Stimulated activated CD4-positive, alpha-beta T cell treated with anti-CD3 and anti-CD28 coated beads, Interleukin-1b, Interleukin-23, amount 100 ng/mL, for 1 hour (primary cell): ENCODE data around the gene IL3RA.
A peak's percentile ranks its signal among the peaks of the same experiment; 100 is the strongest.

ENCODE experiments used
- DNase-seq, 2 donors: peaks; one replicate each; pipeline ENCODE4 v3.0.0-alpha.2; 2020; ENCODE audit warnings: low read depth in 2 of 2

Gene IL3RA

GRCh38 chrX:1384658-1385252 lies 48.2 kb downstream of the IL3RA start:
- no peak for DNase-seq

GRCh38 chrX:1385253-1386223 lies 49.0 kb downstream of the IL3RA start:
- DNase-seq = no peak

GRCh38 chrX:1386338-1387127 lies 49.9 kb downstream of the IL3RA start:
- DNase-seq = no peak

- no peak for DNase-seq
Observed at GRCh38 chrX:1387141-1387776, 50.7 kb downstream of the IL3RA start.

GRCh38 chrX:1388651-1389050 lies 52.1 kb downstream of the IL3RA start:
- DNase-seq = no peak

GRCh38 chrX:1389181-1389992 lies 52.8 kb downstream of the IL3RA start:
- DNase-seq = no peak

GRCh38 chrX:1389993-1390285 lies 53.4 kb downstream of the IL3RA start:
- no peak for DNase-seq

- no peak for DNase-seq
Observed at GRCh38 chrX:1390621-1391369, 54.2 kb downstream of the IL3RA start.

GRCh38 chrX:1391370-1391706 lies 54.8 kb downstream of the IL3RA start:
- DNase-seq = no peak

GRCh38 chrX:1391707-1392375 lies 55.3 kb downstream of the IL3RA start, which contains the start of gene SLC25A6:
SLC25A6 (minus strand) TSS chrX:1392113; CDS start chrX:1392009, 104 bp downstream.
- DNase-seq = peak; percentile 98 to 100

- DNase-seq = peak in 1 of 2 donors; percentile 35
Observed at GRCh38 chrX:1392376-1393068, 55.9 kb downstream of the IL3RA start.

GRCh38 chrX:1393871-1394615 lies 57.5 kb downstream of the IL3RA start:
- DNase-seq = no peak

GRCh38 chrX:1394731-1395501 lies 58.3 kb downstream of the IL3RA start:
- DNase-seq = no peak

- DNase-seq = no peak
Observed at GRCh38 chrX:1395646-1396216, 59.1 kb downstream of the IL3RA start.

- no peak for DNase-seq
Observed at GRCh38 chrX:1397001-1397400, 60.4 kb downstream of the IL3RA start.

- no peak for DNase-seq
Observed at GRCh38 chrX:1397441-1398270, 61.1 kb downstream of the IL3RA start.
